T47D (cell line): ENCODE measurements around the gene APOL4.
"Not testable (repeated sequence)": the region's sequence is repeated elsewhere in the genome, so short reads cannot be mapped to it uniquely, and the experiment has no call there.

Experiments used
- DNase-seq, 2 experiments: peaks; one replicate each; pipeline versions ENCODE4 v3.0.0 to v3.0.0-alpha.2; 2011 to 2012; ENCODE audit warnings: low read depth in 1 of 2, low spot score in 1 of 2
- JUND ChIP-seq: IDR thresholded peaks from 2 replicates; pipeline ENCODE4 v1.6.1; 2012; ENCODE audit warnings: low read depth
- in situ Hi-C: cut with HindIII; loops from 2 replicates; pipeline ENCODE4 v1.10.0; 2016; ENCODE audit warnings: low sequenced_read_pairs, low pct_unique_long_range_greater_than_20kb

APOL4 gene

GRCh38 chr22:36163497-36163896 is 38.1 kb downstream of the APOL4 start:
- TF ChIP-seq JUND, result no peak
- no peak for DNase-seq
- in situ Hi-C loops, result no loop called here

DNA sequence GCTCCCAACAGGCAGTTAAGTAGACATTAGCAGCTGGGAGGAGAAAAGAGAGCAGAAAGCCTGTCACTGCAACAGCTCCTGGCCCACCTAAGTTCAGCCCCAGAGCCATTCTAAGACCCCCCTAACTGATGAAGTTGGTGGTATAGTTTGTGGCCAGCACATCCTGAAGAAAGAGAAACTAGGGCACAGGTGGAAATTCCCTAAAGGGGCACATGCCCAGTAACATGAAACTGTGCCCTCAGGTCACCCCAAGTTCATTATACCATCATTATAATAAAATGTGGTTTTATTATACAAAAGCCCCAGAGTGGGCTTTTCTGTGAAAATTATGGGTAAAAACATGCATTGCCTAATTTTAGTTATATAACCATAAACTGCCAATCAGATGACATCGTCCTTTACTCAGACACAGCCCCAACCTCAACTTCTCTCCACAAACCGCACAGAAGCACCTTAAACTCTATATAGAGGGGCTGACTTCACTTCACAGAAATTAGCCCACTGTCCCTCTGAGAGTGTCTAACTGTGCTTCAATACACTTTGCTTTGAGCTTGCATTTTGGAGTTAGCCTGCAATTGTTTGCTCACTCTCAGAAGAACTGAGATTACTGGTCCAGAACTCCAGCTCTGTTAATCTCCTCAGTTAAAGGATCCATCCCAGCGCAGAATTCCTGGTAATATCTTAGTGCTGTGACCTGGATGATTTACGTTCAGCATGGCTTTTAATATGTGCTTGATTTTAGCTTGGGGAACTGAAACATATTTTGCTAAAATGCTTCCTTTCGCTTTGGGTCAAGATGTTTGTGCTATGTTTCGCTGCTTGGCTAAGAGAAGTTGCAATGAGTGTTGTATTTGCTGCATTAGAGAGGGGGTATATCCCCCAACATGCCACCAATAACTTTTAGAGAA is 39.2 kb downstream of the APOL4 start:
- DNase-seq, result no peak
- in situ Hi-C loops, result no loop called here

GRCh38 chr22:36161793-36162126 is 39.8 kb downstream of the APOL4 start:
- DNase-seq, in situ Hi-C loops: not testable (repeated sequence)

More for the DNA sequence above, 39.2 kb downstream of the APOL4 start:
- TF ChIP-seq JUND, result no peak

DNA sequence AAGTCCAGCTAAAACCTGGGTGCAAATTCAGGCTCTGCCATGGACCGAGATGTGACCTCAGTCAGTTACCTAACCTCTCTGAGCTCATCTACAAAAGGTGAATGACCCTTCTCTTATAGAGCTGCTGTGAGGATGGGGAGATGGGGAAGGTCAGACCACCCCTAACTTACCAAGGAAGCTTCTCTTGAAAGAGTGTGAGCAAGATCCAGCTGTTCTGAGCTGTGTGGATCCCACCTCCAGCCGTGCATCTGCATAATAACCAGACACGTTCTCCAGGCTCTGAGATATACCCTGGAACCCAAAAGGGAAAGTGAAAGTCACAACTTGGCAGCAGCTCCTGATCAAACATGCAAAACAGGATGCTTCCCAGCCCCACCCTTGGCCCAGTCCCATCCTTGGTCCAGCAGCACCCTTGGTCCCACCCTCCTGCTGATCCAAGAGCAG is 41.1 kb downstream of the APOL4 start, which contains the start of gene APOL3:
TSS of gene APOL3 (minus strand) at position 257 of the 444 bp plus-strand sequence. CDS start 11,700 bp downstream, outside the sequence.
- in situ Hi-C loops, result no loop called here
- DNase-seq, result peak in 1 of 2 experiments; percentile 9
- no peak for TF ChIP-seq JUND

- peak in 1 of 2 experiments; percentile 30 for DNase-seq
- TF ChIP-seq JUND, result no peak
- in situ Hi-C loops, result no loop called here
These were observed 44.8 kb downstream of the APOL4 start for GRCh38 chr22:36156515-36157419.

DNA sequence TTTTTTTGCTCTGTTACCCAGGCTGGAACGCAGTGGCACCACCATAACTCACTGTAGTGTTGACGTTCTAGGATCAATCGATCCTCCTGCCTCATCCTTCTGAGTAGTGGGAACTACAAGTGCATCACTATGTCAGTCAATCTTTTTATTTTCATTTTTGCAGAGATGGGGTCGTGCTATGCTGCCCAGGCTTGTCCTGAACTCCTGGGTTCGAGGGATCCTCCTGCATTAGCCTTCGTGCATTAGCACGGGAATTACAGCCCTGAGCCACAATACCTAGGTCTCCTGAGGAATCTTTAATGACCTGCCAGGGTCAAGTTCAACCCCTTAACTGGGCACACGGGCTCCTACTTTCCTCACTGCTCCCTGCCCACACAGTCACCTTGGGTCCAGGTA is 45.5 kb downstream of the APOL4 start:
- no peak for TF ChIP-seq JUND
- in situ Hi-C loops, result no loop called here
- no peak for DNase-seq

- DNase-seq, result no peak
- TF ChIP-seq JUND, result no peak
- in situ Hi-C loops, result no loop called here
These were observed 45.9 kb downstream of the APOL4 start for GRCh38 chr22:36155702-36156101.

DNA sequence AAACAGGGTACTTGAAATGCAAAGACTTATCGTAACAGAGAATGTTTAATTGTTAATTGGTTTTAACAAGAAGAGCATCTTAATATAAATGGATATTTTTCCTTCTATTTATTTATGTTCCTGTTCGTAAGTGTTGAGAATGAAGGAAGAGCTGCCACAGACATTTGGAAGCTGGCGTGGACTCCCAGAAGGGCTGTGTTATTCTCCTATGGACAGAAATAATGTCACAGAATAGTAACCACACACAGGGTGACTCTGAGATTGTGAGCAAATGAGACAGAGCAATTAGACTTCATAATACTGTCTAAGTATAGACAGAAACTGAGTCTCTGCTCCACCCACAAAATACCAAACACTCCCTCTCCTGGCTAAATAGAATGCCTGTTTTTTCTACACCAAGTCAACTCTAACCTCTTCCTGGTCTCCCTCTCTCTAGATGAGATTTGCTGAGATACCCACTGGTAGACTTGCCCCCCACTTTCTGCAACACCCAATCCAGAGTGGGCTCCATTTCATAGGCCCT is 47.1 kb downstream of the APOL4 start:
- no peak for DNase-seq
- in situ Hi-C loops, result no loop called here
- TF ChIP-seq JUND, result no peak

DNA sequence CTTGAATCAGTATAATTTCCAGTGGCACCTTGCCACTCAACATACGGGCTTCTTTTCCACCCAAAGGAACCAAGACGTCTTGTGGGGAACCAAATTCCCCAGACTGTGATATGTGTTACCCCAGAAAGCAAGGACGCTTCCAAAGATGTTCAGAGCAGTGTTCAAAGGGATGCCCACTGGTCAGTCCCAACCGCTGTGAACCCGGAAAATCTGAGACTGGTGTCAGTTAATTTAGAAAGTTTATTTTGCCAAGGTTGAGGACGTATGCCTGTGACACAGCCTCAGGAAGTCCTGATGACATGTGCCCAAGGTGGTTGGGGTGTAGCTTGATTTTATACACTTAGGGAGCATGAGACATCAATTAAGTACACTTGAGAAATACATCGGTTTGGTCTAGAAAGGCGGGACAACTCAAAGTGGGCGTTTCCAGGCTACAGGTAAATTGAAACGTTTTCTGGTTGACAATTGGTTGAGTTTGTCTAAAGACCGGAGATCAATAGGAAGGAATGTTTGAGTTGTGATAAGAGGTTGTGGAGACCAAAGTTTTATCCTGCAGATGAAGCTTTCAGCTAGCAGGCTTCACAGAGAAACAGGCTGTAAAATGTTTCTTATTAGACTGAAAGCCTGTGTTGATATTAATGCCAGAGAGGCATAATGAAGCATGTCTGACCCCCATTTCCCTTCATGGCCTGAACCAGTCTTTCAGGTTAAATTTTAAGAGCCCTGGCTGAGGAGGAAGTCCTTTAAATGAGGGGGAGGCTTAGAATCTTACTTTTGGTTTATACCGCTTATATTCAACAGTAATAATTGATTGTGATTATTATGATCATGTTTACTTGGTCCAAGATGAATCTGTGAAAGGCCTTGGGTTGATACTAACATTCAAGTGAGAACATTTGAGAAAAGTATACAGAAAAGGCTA is 47.8 kb downstream of the APOL4 start:
- no peak for DNase-seq
- in situ Hi-C loops, result no loop called here
- TF ChIP-seq JUND, result no peak

DNA sequence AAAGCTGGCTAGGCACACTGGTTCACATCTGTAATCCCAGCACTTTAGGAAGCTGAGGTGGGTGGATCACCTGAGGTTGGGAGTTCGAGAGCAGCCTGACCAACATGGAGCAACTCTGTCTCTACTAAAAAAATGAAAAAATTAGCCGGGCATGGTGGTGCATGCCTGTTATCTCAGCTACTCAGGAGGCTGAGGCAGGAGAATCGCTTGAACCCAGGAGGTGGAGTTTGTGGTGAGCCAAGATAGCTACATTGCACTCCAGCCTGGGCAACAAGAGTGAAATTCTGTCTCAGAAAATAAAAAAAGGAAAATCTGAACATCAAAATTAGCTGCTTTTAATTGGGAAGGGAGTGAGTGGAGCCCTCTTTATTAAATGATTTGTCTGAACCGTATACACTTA is 48.8 kb downstream of the APOL4 start:
- in situ Hi-C loops, DNase-seq: not testable (repeated sequence)

- no peak for DNase-seq
- no peak for TF ChIP-seq JUND
- in situ Hi-C loops, result no loop called here
These were observed 49.5 kb downstream of the APOL4 start for GRCh38 chr22:36152088-36152487.

DNA sequence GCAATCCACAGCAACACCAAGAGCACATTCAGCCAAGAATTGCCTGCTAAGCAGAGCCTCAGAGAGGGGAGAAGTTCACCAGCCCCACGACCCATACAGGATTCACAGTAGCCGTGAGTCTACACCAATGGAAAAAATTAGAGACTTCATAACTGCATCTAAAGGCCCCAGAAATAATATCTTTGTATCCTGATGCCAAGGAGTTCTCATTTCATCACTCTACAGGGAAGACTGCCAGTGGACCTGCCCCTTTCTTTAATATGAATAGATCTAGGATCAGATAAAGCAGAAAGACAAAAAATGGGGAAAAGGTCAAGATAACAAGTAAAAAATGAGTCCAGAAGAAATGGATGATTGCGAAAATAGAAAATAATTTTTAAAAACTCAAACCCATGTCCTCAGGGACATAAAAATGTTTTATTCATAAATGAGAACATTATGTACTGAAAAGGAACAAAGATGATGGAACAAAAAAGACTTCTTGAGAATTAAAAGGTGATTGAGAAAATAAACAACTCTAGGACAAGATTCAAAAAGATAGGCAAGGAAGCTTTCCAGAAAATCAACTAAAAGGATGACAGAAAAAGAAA is 50.5 kb downstream of the APOL4 start:
- DNase-seq, result no peak
- in situ Hi-C loops, result no loop called here
- TF ChIP-seq JUND, result no peak
